Suprapubic skin (tissue), 4 donors: ENCODE measurements around the gene CMTM1. TPM values are rescaled to one million over a fixed set of nuclear protein-coding genes. Genes with fewer than 3 reads are reported as not detected.

ENCODE experiments used
- DNase-seq, 2 donors: peaks; one replicate each; pipeline ENCODE4 v3.0.0-alpha.2; 2019; ENCODE audit warnings: low spot score in 2 of 2
- H3K27ac ChIP-seq: fragments of 200-600 bp; sonication (generic); one replicate; pipeline ENCODE4 v1.5.1; 2019
- H3K27me3 ChIP-seq: fragments of 200-600 bp; sonication (generic); one replicate; pipeline ENCODE4 v1.5.1; 2019
- H3K36me3 ChIP-seq: fragments of 200-600 bp; sonication (generic); one replicate; pipeline ENCODE4 v1.5.1; 2019
- H3K4me1 ChIP-seq: fragments of 200-600 bp; sonication (generic); one replicate; pipeline ENCODE4 v1.5.1; 2019
- H3K4me3 ChIP-seq: fragments of 200-600 bp; sonication (generic); one replicate; pipeline ENCODE4 v1.5.1; 2019; ENCODE audit warnings: mild to moderate bottlenecking
- H3K9me3 ChIP-seq: fragments of 200-600 bp; sonication (generic); one replicate; pipeline ENCODE4 v1.5.1; 2019
- CTCF ChIP-seq, 2 donors: fragments of 200-600 bp in 1 of 2; fragments of 450-650 bp in 1 of 2; sonication (generic) in 1 of 2; IDR thresholded peaks; one replicate each; pipeline ENCODE4 v1.5.1; 2016 to 2019; ENCODE audit warnings: antibody characterized with exemption in 2 of 2, mild to moderate bottlenecking in 1 of 2, moderate library complexity in 1 of 2
- EP300 ChIP-seq: sonication (generic); formaldehyde crosslinking; IDR thresholded peaks from one replicate; pipeline ENCODE4 v1.6.1; 2017; ENCODE audit warnings: antibody characterized with exemption
- POLR2A ChIP-seq, 2 donors: fragments of 450-650 bp; IDR thresholded peaks; one replicate each; pipeline ENCODE4 v1.6.1; 2017; ENCODE audit warnings: antibody characterized with exemption in 2 of 2, mild to moderate bottlenecking in 2 of 2, moderate library complexity in 2 of 2
- POLR2AphosphoS5 ChIP-seq, 3 donors: sonication (generic); formaldehyde crosslinking; IDR thresholded peaks; one replicate each; pipeline ENCODE4 v1.6.1; 2017; ENCODE audit warnings: antibody characterized with exemption in 3 of 3
- WGBS: methylation state at CpG from one replicate; pipeline ENCODE4 v1.1.5; 2018; 5-methylcytosine and 5-hydroxymethylcytosine counted together
- total RNA-seq, 4 donors: library from RNA; depleted of rRNA; stranded (reverse); fragments of >200 nt; gene quantifications; one replicate each; pipeline ENCODE4 v1.1.0, GENCODE V29; 2016

CMTM1 gene
- 1 to 10 TPM in 3 of 4 donors, under 1 TPM in 1; 0.97 to 1.6 (median 1.5) TPM for total RNA-seq

- WGBS: 90% methylated on average over 30 of the region's 54 CpGs
- TF ChIP-seq EP300 (no peak), POLR2A (IDR thresholded peaks at IDR 0.05) (no peak), POLR2AphosphoS5 (IDR thresholded peaks at IDR 0.05) (no peak), CTCF (IDR thresholded peaks at IDR 0.05) (no peak)
- Histone ChIP-seq H3K27me3 (no peaks in the 10 kb centered on the region), H3K4me3 (no peak within 1 kb of the TSS), H3K27ac (no peak within 1 kb of the TSS), H3K36me3 (peaks cover 25% of the 10 kb centered on the region), H3K9me3 (no peaks in the 10 kb centered on the region), H3K4me1 (peaks cover 11% of the 10 kb centered on the region)
- DNase-seq: no peak
Observed at GRCh38 chr16:66566051-66566901, at the start of gene CMTM1. Gene CMTM1, plus strand, starts transcription at chr16:66566439. Its CDS starts 75 bp downstream, at chr16:66566514.

GRCh38 chr16:66516509-66516807 lies 49.8 kb upstream of the CMTM1 start:
- H3K27ac ChIP-seq: peak overlapping the region; percentile 80
- H3K27me3 ChIP-seq: no peaks in the 10 kb centered on the region
- 52% methylated on average over 4 of the region's 8 CpGs for WGBS
- H3K4me1 ChIP-seq: peaks cover 78% of the 10 kb centered on the region
- no peak for TF ChIP-seq CTCF (IDR thresholded peaks at IDR 0.05)
- no peak for TF ChIP-seq POLR2AphosphoS5 (IDR thresholded peaks at IDR 0.05)
- TF ChIP-seq EP300: no peak
- no peak for TF ChIP-seq POLR2A (IDR thresholded peaks at IDR 0.05)
- DNase-seq: no peak
- no peak overlapping the region for H3K4me3 ChIP-seq
- no peaks in the 10 kb centered on the region for H3K9me3 ChIP-seq
- H3K36me3 ChIP-seq: peaks cover 4% of the 10 kb centered on the region

GRCh38 chr16:66516808-66517585 lies 49.2 kb upstream of the CMTM1 start:
- 14% methylated on average over 13 of the region's 15 CpGs for WGBS
- H3K4me3 ChIP-seq: peak overlapping the region; percentile 21

GRCh38 chr16:66517586-66518263 lies 48.5 kb upstream of the CMTM1 start:
- Histone ChIP-seq H3K27me3 (no peaks in the 10 kb centered on the region), H3K9me3 (no peaks in the 10 kb centered on the region), H3K36me3 (peaks cover 4% of the 10 kb centered on the region), H3K27ac (peak overlapping the region; percentile 94), H3K4me3 (peak overlapping the region; percentile 21), H3K4me1 (peaks cover 78% of the 10 kb centered on the region)
- 73% methylated on average over 8 of the region's 8 CpGs for WGBS
- no peak for DNase-seq
- TF ChIP-seq CTCF (IDR thresholded peaks at IDR 0.05): no peak
- TF ChIP-seq POLR2AphosphoS5 (IDR thresholded peaks at IDR 0.05): no peak
- TF ChIP-seq POLR2A (IDR thresholded peaks at IDR 0.05): no peak
- no peak for TF ChIP-seq EP300

More at GRCh38 chr16:66516808-66517585, 49.2 kb upstream of the CMTM1 start:
- TF ChIP-seq POLR2A (IDR thresholded peaks at IDR 0.05): peak in 1 of 2 donors; percentile 43
- TF ChIP-seq CTCF (IDR thresholded peaks at IDR 0.05): no peak
- TF ChIP-seq POLR2AphosphoS5 (IDR thresholded peaks at IDR 0.05): peak in 2 of 3 donors; percentile 52 to 60
- TF ChIP-seq EP300: no peak
- Histone ChIP-seq H3K27ac (peak overlapping the region; percentile 94), H3K36me3 (peaks cover 4% of the 10 kb centered on the region), H3K9me3 (no peaks in the 10 kb centered on the region), H3K27me3 (no peaks in the 10 kb centered on the region), H3K4me1 (peaks cover 78% of the 10 kb centered on the region)
- peak; percentile 96 to 98 for DNase-seq
